HepG2 (cell line): ENCODE data around the gene STIP1. TPM values are rescaled to one million over a fixed set of nuclear protein-coding genes. Genes with fewer than 3 reads are reported as not detected.
A peak's percentile ranks its signal among the peaks of the same experiment; 100 is the strongest.

ENCODE experiments used
- ETV5 ChIP-seq: IDR thresholded peaks from 2 replicates; pipeline ENCODE4 v1.6.1; 2018; ENCODE audit warnings: missing biosample characterization, missing genetic modification reagents, inconsistent platforms, borderline replicate concordance
- KMT2B ChIP-seq: IDR thresholded peaks from 2 replicates; pipeline ENCODE4 v1.6.1; 2016; ENCODE audit warnings: missing genetic modification reagents, missing compliant biosample characterization
- MAZ ChIP-seq, 2 experiments: sonication (generic) in 1 of 2; formaldehyde crosslinking in 1 of 2; IDR thresholded peaks; 2 replicates each; pipeline versions ENCODE4 v1.5.0 to v1.6.1; 2012 to 2020; ENCODE audit warnings: low read depth in 2 of 2, mild to moderate bottlenecking in 2 of 2, borderline replicate concordance in 1 of 2, improper control_type of control experiment in 1 of 2, low read length in 1 of 2, missing genetic modification reagents in 1 of 2, moderate library complexity in 1 of 2
- PAXIP1 ChIP-seq: sonication (generic); formaldehyde crosslinking; conservative IDR thresholded peaks from 2 replicates; pipeline ENCODE4 v1.4.0; 2020; ENCODE audit warnings: mild to moderate bottlenecking, missing genetic modification reagents, moderate library complexity
- SKI ChIP-seq: fragments of 450-650 bp; IDR thresholded peaks from one replicate; pipeline ENCODE4 v1.6.1; 2018; ENCODE audit warnings: mild to moderate bottlenecking; ENCODE audit not compliant: partially characterized antibody
- SOX6 ChIP-seq, 2 experiments: fragments of 450-650 bp in 1 of 2; sonication (generic) in 1 of 2; formaldehyde crosslinking in 1 of 2; IDR thresholded peaks; 2 replicates each; pipeline versions ENCODE4 v1.4.0 to v1.6.1; 2017 to 2020; ENCODE audit warnings: antibody characterized with exemption in 1 of 2, mild to moderate bottlenecking in 1 of 2, missing genetic modification reagents in 1 of 2
- SP5 ChIP-seq: IDR thresholded peaks from 2 replicates; pipeline ENCODE4 v1.6.1; 2016; ENCODE audit warnings: low read depth, borderline replicate concordance
- ZNF354B ChIP-seq: sonication (generic); formaldehyde crosslinking; IDR thresholded peaks from 2 replicates; pipeline ENCODE4 v1.8.0; 2022; ENCODE audit warnings: mild to moderate bottlenecking, missing genetic modification reagents
- polyA plus RNA-seq, 8 experiments: library from polyadenylated mRNA; depleted of rRNA in 3 of 8; stranded (reverse) in 7 of 8; unstranded in 1 of 8; fragments of >200 nt; fragmentation: Illumina TruSeq in 4 of 8; extraction: Trizol in 4 of 8; gene quantifications; 2 replicates each; pipeline versions ENCODE4 v1.2.1 to v1.2.3, GENCODE V29; 2011 to 2016; ENCODE audit warnings: low read depth in 4 of 8, missing spikeins in 1 of 8, mixed read lengths in 1 of 8; ENCODE audit not compliant: insufficient read depth in 1 of 8
- total RNA-seq, 5 experiments: library from RNA; depleted of rRNA; stranded (reverse); fragments of >200 nt; fragmentation: Illumina TruSeq; extraction: Trizol; gene quantifications; 2 replicates each; pipeline ENCODE4 v1.2.3, GENCODE V29; 2016; ENCODE audit warnings: low read depth in 1 of 5
- TF ChIP-seq, protein P1 (sequence below), 2 experiments: sonication (generic) in 1 of 2; formaldehyde crosslinking in 1 of 2; IDR thresholded peaks; 2 replicates each; pipeline versions ENCODE4 v1.6.1 to v1.9.0; 2014 to 2022; ENCODE audit warnings: antibody characterized with exemption in 1 of 2, borderline replicate concordance in 1 of 2, inconsistent platforms in 1 of 2, low read depth in 1 of 2, missing genetic modification reagents in 1 of 2
- TF ChIP-seq, protein P2 (sequence below): sonication (generic); formaldehyde crosslinking; IDR thresholded peaks from 2 replicates; pipeline ENCODE4 v1.4.0; 2020; ENCODE audit warnings: missing genetic modification reagents
- TF ChIP-seq, protein P3 (sequence below): IDR thresholded peaks from 2 replicates; pipeline ENCODE4 v1.6.1; 2012; ENCODE audit warnings: low read length, improper control_type of control experiment

The STIP1 gene
- total and polyA plus RNA-seq, 2 of the 13 experiments (the other 11 are each of a cell fraction or from before 2014, with no cell fraction given) = 81.1 to 217 TPM

GRCh38 chr11:64234647-64235379, 48.8 kb downstream of the STIP1 start (continued):
- TF ChIP-seq, protein P1, sequence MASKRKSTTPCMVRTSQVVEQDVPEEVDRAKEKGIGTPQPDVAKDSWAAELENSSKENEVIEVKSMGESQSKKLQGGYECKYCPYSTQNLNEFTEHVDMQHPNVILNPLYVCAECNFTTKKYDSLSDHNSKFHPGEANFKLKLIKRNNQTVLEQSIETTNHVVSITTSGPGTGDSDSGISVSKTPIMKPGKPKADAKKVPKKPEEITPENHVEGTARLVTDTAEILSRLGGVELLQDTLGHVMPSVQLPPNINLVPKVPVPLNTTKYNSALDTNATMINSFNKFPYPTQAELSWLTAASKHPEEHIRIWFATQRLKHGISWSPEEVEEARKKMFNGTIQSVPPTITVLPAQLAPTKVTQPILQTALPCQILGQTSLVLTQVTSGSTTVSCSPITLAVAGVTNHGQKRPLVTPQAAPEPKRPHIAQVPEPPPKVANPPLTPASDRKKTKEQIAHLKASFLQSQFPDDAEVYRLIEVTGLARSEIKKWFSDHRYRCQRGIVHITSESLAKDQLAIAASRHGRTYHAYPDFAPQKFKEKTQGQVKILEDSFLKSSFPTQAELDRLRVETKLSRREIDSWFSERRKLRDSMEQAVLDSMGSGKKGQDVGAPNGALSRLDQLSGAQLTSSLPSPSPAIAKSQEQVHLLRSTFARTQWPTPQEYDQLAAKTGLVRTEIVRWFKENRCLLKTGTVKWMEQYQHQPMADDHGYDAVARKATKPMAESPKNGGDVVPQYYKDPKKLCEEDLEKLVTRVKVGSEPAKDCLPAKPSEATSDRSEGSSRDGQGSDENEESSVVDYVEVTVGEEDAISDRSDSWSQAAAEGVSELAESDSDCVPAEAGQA (IDR thresholded peaks at IDR 0.05; ENCODE audit: low read depth) = no peak
- TF ChIP-seq, protein P1 (CRISPR knock-in tag; IDR thresholded peaks at IDR 0.05; ENCODE audit: borderline replicate concordance) = no peak
- TF ChIP-seq, protein P2, sequence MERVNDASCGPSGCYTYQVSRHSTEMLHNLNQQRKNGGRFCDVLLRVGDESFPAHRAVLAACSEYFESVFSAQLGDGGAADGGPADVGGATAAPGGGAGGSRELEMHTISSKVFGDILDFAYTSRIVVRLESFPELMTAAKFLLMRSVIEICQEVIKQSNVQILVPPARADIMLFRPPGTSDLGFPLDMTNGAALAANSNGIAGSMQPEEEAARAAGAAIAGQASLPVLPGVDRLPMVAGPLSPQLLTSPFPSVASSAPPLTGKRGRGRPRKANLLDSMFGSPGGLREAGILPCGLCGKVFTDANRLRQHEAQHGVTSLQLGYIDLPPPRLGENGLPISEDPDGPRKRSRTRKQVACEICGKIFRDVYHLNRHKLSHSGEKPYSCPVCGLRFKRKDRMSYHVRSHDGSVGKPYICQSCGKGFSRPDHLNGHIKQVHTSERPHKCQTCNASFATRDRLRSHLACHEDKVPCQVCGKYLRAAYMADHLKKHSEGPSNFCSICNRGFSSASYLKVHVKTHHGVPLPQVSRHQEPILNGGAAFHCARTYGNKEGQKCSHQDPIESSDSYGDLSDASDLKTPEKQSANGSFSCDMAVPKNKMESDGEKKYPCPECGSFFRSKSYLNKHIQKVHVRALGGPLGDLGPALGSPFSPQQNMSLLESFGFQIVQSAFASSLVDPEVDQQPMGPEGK = peak; percentile 79
- TF ChIP-seq SKI (peak; percentile 44), KMT2B (CRISPR knock-in tag) (no peak), MAZ (IDR thresholded peaks at IDR 0.05; ENCODE audit: borderline replicate concordance, low read depth, low read length) (peak; percentile 63; the same call in 1 of the 2 replicates), MAZ (CRISPR knock-in tag; IDR thresholded peaks at IDR 0.05; ENCODE audit: low read depth) (0 out of 2 replicates have a peak, but pooled peaks have one; percentile 29), ETV5 (peak; percentile 81; the same call in 1 of the 2 replicates), SOX6 (IDR thresholded peaks at IDR 0.05) (no peak), SOX6 (CRISPR knock-in tag; IDR thresholded peaks at IDR 0.05) (no peak), SP5 (CRISPR knock-in tag) (peak; percentile 88), ZNF354B (CRISPR knock-in tag) (0 out of 2 replicates have a peak, but pooled peaks have one; percentile 27), PAXIP1 (CRISPR knock-in tag) (peak; percentile 74)
- TF ChIP-seq, protein P3, sequence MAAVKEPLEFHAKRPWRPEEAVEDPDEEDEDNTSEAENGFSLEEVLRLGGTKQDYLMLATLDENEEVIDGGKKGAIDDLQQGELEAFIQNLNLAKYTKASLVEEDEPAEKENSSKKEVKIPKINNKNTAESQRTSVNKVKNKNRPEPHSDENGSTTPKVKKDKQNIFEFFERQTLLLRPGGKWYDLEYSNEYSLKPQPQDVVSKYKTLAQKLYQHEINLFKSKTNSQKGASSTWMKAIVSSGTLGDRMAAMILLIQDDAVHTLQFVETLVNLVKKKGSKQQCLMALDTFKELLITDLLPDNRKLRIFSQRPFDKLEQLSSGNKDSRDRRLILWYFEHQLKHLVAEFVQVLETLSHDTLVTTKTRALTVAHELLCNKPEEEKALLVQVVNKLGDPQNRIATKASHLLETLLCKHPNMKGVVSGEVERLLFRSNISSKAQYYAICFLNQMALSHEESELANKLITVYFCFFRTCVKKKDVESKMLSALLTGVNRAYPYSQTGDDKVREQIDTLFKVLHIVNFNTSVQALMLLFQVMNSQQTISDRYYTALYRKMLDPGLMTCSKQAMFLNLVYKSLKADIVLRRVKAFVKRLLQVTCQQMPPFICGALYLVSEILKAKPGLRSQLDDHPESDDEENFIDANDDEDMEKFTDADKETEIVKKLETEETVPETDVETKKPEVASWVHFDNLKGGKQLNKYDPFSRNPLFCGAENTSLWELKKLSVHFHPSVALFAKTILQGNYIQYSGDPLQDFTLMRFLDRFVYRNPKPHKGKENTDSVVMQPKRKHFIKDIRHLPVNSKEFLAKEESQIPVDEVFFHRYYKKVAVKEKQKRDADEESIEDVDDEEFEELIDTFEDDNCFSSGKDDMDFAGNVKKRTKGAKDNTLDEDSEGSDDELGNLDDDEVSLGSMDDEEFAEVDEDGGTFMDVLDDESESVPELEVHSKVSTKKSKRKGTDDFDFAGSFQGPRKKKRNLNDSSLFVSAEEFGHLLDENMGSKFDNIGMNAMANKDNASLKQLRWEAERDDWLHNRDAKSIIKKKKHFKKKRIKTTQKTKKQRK = no peak
